Breast epithelium (tissue), 3 donors: ENCODE results near the gene ETS2.

ENCODE experiments used
- CTCF ChIP-seq, 3 donors: fragments of 450-650 bp; IDR thresholded peaks; one replicate each; pipeline ENCODE4 v1.5.1; 2016 to 2017; ENCODE audit warnings: antibody characterized with exemption in 3 of 3, mild to moderate bottlenecking in 3 of 3, moderate library complexity in 3 of 3
- POLR2AphosphoS5 ChIP-seq, 3 donors: sonication (generic); formaldehyde crosslinking; IDR thresholded peaks; one replicate each; pipeline ENCODE4 v1.6.1; 2017; ENCODE audit warnings: antibody characterized with exemption in 3 of 3

DNA sequence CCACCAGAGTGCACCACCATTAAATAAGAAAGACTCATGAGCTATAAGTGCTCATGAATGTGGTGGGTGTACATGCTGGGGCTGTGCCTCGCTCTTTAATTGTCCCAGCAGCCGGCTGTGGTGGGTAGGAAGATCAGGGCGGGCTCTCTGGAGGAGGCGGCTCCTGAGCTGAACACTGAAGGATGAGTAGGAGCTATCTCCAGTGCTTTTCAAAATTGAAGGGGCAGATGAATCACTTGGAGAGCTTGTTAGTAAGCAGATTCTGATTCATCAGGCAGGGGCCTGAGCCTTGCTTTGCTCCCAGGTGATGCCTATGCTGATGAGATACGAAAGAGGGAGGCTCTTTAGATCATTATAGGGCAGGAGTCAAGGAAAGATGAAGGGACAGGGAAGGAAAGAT lies 54.1 kb downstream of the ETS2 start:
- no peak for TF ChIP-seq POLR2AphosphoS5 (IDR thresholded peaks at IDR 0.05)
- no peak for TF ChIP-seq CTCF (IDR thresholded peaks at IDR 0.05)
